ENCODE data around the gene BCL2L14.
A peak's percentile ranks its signal among the peaks of the same experiment; 100 is the strongest.

Gene BCL2L14

GRCh38 chr12:12068751-12069150 lies 2.0 kb upstream of the BCL2L14 start:
- TF ChIP-seq POLR2A (IDR thresholded peaks at IDR 0.05; ENCODE audit: low read depth, low read length): no peak
- TF ChIP-seq POLR2AphosphoS5 (IDR thresholded peaks at IDR 0.05; ENCODE audit: low read depth, low read length): no peak
- TF ChIP-seq TAF1 (IDR thresholded peaks at IDR 0.05; ENCODE audit: borderline replicate concordance, low read depth, low read length): no peak
- DNase-seq (ENCODE audit: insufficient read length): no peak
- FAIRE-seq: no peak

GRCh38 chr12:12069821-12070548 lies 754 bp upstream of the BCL2L14 start:
- DNase-seq (ENCODE audit: insufficient read length) (no peak), FAIRE-seq (no peak)
- TF ChIP-seq POLR2AphosphoS5 (IDR thresholded peaks at IDR 0.05; ENCODE audit: low read depth, low read length): no peak
- no peak for TF ChIP-seq TAF1 (IDR thresholded peaks at IDR 0.05; ENCODE audit: borderline replicate concordance, low read depth, low read length)
- TF ChIP-seq POLR2A (IDR thresholded peaks at IDR 0.05; ENCODE audit: low read depth, low read length): no peak

GRCh38 chr12:12072064-12072760 lies 1.5 kb downstream of the BCL2L14 start:
- TF ChIP-seq POLR2AphosphoS5 (IDR thresholded peaks at IDR 0.05; ENCODE audit: low read depth, low read length) (no peak), POLR2A (IDR thresholded peaks at IDR 0.05; ENCODE audit: low read depth, low read length) (no peak), TAF1 (IDR thresholded peaks at IDR 0.05; ENCODE audit: borderline replicate concordance, low read depth, low read length) (no peak)
- peak; percentile 27 for FAIRE-seq
- peak; percentile 46 for DNase-seq (ENCODE audit: insufficient read length)

- FAIRE-seq (no peak), DNase-seq (ENCODE audit: insufficient read length) (no peak)
- TF ChIP-seq POLR2A (IDR thresholded peaks at IDR 0.05; ENCODE audit: low read depth, low read length): no peak
- TF ChIP-seq POLR2AphosphoS5 (IDR thresholded peaks at IDR 0.05; ENCODE audit: low read depth, low read length): no peak
- TF ChIP-seq TAF1 (IDR thresholded peaks at IDR 0.05; ENCODE audit: borderline replicate concordance, low read depth, low read length): no peak
These were observed 8.6 kb downstream of the BCL2L14 start for GRCh38 chr12:12079291-12079690.

GRCh38 chr12:12081836-12082497 lies 11.2 kb downstream of the BCL2L14 start:
- DNase-seq (ENCODE audit: insufficient read length) (no peak), FAIRE-seq (peak; percentile 89)

GRCh38 chr12:12083688-12084087 lies 12.9 kb downstream of the BCL2L14 start:
- no peak for TF ChIP-seq POLR2A (IDR thresholded peaks at IDR 0.05; ENCODE audit: low read depth, low read length)
- no peak for TF ChIP-seq POLR2AphosphoS5 (IDR thresholded peaks at IDR 0.05; ENCODE audit: low read depth, low read length)
- TF ChIP-seq TAF1 (IDR thresholded peaks at IDR 0.05; ENCODE audit: borderline replicate concordance, low read depth, low read length): no peak
- FAIRE-seq (no peak), DNase-seq (ENCODE audit: insufficient read length) (no peak)

More at GRCh38 chr12:12081836-12082497, 11.2 kb downstream of the BCL2L14 start:
- no peak for TF ChIP-seq POLR2A (IDR thresholded peaks at IDR 0.05; ENCODE audit: low read depth, low read length)
- no peak for TF ChIP-seq TAF1 (IDR thresholded peaks at IDR 0.05; ENCODE audit: borderline replicate concordance, low read depth, low read length)
- TF ChIP-seq POLR2AphosphoS5 (IDR thresholded peaks at IDR 0.05; ENCODE audit: low read depth, low read length): no peak

GRCh38 chr12:12086362-12086761 lies 15.6 kb downstream of the BCL2L14 start:
- DNase-seq (ENCODE audit: insufficient read length): no peak
- TF ChIP-seq POLR2AphosphoS5 (IDR thresholded peaks at IDR 0.05; ENCODE audit: low read depth, low read length) (no peak), TAF1 (IDR thresholded peaks at IDR 0.05; ENCODE audit: borderline replicate concordance, low read depth, low read length) (no peak), POLR2A (IDR thresholded peaks at IDR 0.05; ENCODE audit: low read depth, low read length) (no peak)
- FAIRE-seq: no peak

- no peak for FAIRE-seq
- TF ChIP-seq POLR2A (IDR thresholded peaks at IDR 0.05; ENCODE audit: low read depth, low read length) (no peak), TAF1 (IDR thresholded peaks at IDR 0.05; ENCODE audit: borderline replicate concordance, low read depth, low read length) (no peak), POLR2AphosphoS5 (IDR thresholded peaks at IDR 0.05; ENCODE audit: low read depth, low read length) (no peak)
- no peak for DNase-seq (ENCODE audit: insufficient read length)
These were observed 16.4 kb downstream of the BCL2L14 start for GRCh38 chr12:12086973-12087692.

- no peak for FAIRE-seq
- no peak for DNase-seq (ENCODE audit: insufficient read length)
- TF ChIP-seq POLR2AphosphoS5 (IDR thresholded peaks at IDR 0.05; ENCODE audit: low read depth, low read length) (no peak), TAF1 (IDR thresholded peaks at IDR 0.05; ENCODE audit: borderline replicate concordance, low read depth, low read length) (no peak), POLR2A (IDR thresholded peaks at IDR 0.05; ENCODE audit: low read depth, low read length) (no peak)
These were observed 16.9 kb downstream of the BCL2L14 start for GRCh38 chr12:12087693-12088034.

GRCh38 chr12:12088147-12088546 lies 17.4 kb downstream of the BCL2L14 start:
- FAIRE-seq (no peak), DNase-seq (ENCODE audit: insufficient read length) (no peak)
- TF ChIP-seq POLR2A (IDR thresholded peaks at IDR 0.05; ENCODE audit: low read depth, low read length) (no peak), POLR2AphosphoS5 (IDR thresholded peaks at IDR 0.05; ENCODE audit: low read depth, low read length) (no peak), TAF1 (IDR thresholded peaks at IDR 0.05; ENCODE audit: borderline replicate concordance, low read depth, low read length) (no peak)

GRCh38 chr12:12088761-12089160 lies 18.0 kb downstream of the BCL2L14 start:
- FAIRE-seq (no peak), DNase-seq (ENCODE audit: insufficient read length) (no peak)
- TF ChIP-seq TAF1 (IDR thresholded peaks at IDR 0.05; ENCODE audit: borderline replicate concordance, low read depth, low read length) (no peak), POLR2AphosphoS5 (IDR thresholded peaks at IDR 0.05; ENCODE audit: low read depth, low read length) (no peak), POLR2A (IDR thresholded peaks at IDR 0.05; ENCODE audit: low read depth, low read length) (no peak)

Measured in GM12892 (cell line).